Ramos (cell line): ENCODE results near the gene EIF4E2.

ENCODE experiments used
- in situ Hi-C: fragments of 300-500 bp; cut with MboI; formaldehyde crosslinking; loops from one replicate; pipeline ENCODE4 v1.14.3; 2022; ENCODE audit warnings: low sequenced_read_pairs; ENCODE audit not compliant: unreplicated experiment

EIF4E2 gene

GRCh38 chr2:232588680-232589585, 38.4 kb downstream of the EIF4E2 start:
- in situ Hi-C loops: no loop called here

DNA sequence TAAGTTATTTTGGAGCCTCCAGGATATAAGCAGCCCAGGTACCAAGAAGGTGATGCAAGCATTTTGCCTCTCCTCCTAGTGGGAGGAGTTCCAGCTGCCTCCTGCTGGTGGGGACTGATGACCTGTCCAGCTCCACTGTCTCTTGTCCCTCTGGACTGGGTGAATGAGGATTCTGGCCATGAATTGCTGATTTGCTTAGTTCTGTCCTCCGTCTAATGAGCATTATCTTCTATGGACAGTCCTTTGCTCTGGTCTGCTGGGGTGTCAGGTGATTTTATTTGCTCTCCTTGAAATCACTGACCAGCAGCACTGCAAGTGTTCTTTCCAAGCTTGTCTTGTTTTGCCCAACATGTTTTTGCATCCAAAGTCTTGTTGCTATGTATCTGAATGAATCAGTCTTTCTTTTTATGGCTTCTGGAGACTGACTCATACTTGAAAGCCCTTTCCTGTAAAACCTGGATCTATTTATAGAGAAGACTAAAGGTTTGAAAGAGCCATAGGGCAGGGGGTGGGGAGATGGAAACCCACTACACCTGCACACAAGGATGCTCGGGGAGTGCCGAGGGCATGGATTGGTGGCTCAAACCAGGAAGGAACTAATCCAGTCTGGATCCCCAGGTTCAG, 42.4 kb downstream of the EIF4E2 start:
- in situ Hi-C loops: no loop called here

- in situ Hi-C loops: no loop called here
These were observed 43.5 kb downstream of the EIF4E2 start for GRCh38 chr2:232593982-232594381.

GRCh38 chr2:232597362-232598079, 47.0 kb downstream of the EIF4E2 start:
- in situ Hi-C loops: no loop called here

DNA sequence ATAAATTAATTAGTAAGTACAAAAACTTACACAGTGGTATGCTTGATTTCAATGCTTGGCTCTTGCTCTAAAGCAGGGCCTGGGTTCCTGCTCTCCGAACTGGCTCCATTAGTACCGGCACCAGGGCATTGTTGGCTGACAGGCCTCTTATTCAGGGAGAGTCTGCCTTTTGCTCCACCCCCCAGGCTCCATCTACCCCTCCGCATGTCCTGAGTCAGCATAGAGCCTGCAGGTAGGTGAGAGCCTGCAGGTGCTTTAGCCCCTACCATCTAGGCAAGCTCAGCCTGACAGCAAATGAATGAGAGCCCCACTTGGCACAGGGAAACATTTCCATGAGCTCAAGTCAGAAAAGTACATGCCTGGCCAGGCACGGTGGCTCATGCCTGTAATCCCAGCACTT, 47.8 kb downstream of the EIF4E2 start:
- in situ Hi-C loops: no loop called here

DNA sequence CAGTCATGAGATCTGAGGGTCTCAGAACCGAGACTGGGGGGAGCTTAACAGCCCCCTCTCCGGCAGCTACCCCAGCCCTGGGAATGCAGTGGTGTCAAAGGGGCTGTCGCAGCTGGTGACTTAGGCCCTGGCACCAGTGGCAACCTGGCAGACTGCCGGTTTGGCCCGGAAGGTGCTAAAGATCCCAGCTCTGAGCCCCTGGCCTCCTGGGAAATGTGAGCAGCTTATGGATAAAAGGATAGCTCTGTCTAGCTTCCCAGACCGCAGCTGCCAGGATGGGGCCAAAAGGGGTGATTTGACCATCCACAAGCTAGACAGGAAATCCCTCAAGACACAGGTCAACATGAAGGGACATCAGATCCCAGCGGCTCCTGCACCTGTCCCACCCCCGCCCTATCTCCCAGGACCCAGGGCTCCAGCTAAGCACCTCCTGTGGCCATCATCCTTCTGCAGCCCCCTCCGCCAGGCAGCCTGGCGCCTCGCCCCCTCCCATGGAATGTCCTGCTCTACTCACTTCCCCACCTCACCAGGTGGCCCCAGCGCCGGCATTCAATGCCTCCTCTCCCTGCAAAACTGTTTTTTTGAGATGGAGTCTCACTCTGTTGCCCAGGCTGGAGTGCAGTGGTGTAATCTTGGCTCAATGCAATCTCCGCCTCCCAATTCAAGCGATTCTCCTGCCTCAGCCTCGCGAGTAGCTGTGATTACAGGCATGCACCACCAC, 49.7 kb downstream of the EIF4E2 start:
- in situ Hi-C loops: loop anchor here (10.0 kb wide), 1 partner anchor 655 kb away; the partner anchor contains the start of gene ATG16L1

DNA sequence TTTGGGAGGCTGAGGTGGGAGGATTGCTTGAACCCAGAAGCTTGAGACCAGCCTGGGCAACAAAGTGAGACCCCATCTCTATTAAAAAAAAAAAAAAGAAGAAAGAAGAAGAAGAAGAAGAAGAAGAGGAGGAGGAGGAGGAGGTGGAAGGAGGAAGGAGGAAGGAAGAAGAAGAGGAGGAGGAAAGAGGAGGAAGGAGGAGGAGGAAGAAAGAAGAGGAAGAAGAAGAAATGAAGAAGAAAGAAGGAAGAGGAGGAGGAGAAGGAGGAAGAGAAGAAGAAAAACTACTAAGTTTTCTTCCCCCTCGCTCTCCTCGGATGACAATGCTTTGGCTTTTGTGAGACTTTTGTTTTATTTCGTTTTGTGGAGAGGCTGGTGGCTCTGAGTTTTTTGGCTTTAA, 52.8 kb downstream of the EIF4E2 start:
- in situ Hi-C loops: loop anchor here (10.0 kb wide), 1 partner anchor 652 kb away; the partner anchor contains the start of gene ATG16L1

GRCh38 chr2:232604535-232604934, 54.0 kb downstream of the EIF4E2 start:
- in situ Hi-C loops: loop anchor here (10.0 kb wide), 1 partner anchor 650 kb away; the partner anchor contains the start of gene ATG16L1

DNA sequence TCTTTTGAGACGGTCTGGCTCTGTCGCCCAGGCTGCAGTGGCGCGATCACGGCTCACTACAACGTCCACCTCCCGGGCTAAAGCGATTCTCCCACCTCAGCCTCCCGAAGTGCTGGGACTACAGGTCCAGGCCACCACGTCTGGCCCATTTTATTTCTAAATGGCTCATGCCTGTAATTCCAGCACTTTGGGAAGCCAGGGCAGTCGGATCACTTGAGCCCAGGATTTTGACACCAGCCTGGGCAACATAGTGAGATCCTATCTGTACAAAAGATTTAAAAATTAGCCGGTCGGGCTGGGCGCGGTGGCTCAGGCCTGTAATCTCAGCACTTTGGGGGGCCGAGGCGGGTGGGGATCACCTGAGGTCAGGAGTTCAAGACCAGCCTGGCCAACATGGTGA, 56.5 kb downstream of the EIF4E2 start:
- in situ Hi-C loops: loop anchor here (10.0 kb wide), 1 partner anchor 648 kb away; the partner anchor contains the start of gene ATG16L1

- in situ Hi-C loops: loop anchor here (10.0 kb wide), 1 partner anchor 645 kb away; the partner anchor contains the start of gene ATG16L1
These were observed 59.1 kb downstream of the EIF4E2 start for GRCh38 chr2:232609607-232610006.

DNA sequence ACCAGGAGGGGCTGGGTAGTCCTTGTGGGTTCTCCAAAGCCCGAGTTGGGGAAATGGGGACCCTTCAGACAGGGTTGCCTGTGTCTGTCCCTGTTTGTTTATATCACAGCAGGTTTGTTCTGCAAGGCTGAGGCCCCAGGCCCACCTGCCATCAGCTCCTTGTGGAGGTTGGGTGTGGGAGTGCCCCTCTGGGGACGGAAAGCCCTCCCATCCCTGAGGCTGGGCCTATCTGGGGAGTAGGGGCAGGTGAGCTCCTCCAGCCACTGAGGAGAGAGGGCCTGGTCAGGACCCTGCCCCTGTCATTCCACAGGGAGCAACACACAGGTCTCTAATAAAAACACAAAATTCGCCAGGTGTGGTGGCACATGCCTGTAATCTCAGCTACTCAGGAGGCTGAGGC, 59.6 kb downstream of the EIF4E2 start:
- in situ Hi-C loops: no loop called here

DNA sequence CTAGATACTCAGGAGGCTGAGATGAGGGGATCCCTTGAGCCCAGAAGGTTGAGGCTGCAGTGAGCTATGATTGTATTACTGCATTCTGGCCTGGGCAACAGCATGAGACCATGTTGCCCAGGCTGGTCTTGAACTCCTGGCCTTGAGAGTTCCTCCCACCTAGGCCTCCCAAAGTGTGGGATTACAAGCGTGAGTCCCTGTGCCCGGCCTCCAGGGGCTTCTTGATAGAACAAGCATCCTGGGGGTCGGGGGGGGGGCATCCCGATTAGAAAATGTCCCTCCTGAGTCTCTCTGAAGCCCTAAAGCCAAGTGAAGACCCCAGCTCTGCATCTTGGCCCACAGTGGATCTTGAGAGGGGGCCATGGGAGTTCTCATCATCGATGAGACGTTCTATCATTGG, 60.6 kb downstream of the EIF4E2 start:
- in situ Hi-C loops: no loop called here

- in situ Hi-C loops: no loop called here
These were observed 61.2 kb downstream of the EIF4E2 start for GRCh38 chr2:232611559-232612218.

DNA sequence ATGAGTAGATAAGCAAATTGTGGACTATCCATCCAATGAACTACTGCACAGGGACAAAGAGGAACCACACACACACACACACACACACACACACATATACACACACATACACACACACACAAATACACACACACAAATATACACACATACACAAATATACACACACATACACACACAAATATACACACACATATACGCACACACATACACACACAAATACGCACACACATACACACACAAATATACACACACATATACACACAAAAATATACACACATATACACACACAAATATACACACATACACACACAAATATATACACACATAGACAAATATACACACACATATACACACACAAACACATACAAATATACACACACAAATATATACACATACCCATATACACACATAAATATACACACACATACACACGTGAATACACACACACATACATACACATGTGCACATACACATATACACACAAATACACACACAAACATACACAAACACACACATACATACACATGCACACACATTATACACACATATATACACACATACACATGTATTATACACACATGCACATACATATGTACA, 63.1 kb downstream of the EIF4E2 start:
- in situ Hi-C loops: no loop called here

GRCh38 chr2:232615339-232615738, 64.8 kb downstream of the EIF4E2 start:
- in situ Hi-C loops: no loop called here
